ENCODE data around the gene FMN1. TPM values are rescaled to one million over a fixed set of nuclear protein-coding genes. Genes with fewer than 3 reads are reported as not detected.

FMN1 gene
- total and polyA plus RNA-seq, 10 of the 15 experiments (the other 5 are each of a cell fraction or from before 2014, with no cell fraction given), result 0.05 to 0.16 (median 0.08) TPM; not detected in 4

DNA sequence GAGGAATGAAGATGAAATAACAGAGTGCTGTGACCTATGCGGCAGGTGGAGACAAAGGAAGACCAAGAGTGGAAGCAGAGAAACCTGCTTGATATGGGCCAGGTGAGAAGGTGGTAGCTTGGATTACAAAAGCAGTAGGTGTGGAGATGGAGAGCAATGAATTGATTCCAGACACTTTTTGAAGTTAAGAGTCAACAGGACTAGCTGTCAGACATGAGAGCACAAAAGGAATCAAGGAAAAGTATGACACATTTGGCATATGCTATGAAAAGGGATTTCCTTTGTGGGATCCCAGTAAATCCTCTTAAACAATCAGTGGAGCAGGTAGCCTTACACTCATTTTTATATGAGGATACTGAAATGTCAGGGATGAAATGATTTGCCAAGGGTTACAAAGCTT is 316.2 kb downstream of the FMN1 start:
- BruUV-seq (replicated peaks), result no TSS peak
- 95% methylated on average over 1 of the region's 1 CpG for WGBS (ENCODE audit: insufficient coverage, insufficient replicate concordance, low lambda C conversion rate, missing lambda C conversion rate)

More for the DNA sequence above, 316.2 kb downstream of the FMN1 start:
- SMC1A ChIA-PET (ENCODE audit: uncharacterized antibody, unreplicated experiment), result interaction anchor here (1.4 to 2.0 kb wide), 3 partner anchors 9 to 58 kb away, joined by 5 to 7 read pairs (median 7); no protein-coding TSS in a partner anchor
- Histone ChIP-seq H3K4me2 (ENCODE audit: control insufficient read depth, insufficient read depth) (no peak overlapping the region), H3K9me3 (replicated peaks; ENCODE audit: control insufficient read depth, insufficient read depth, low read length) (no peaks in the 10 kb centered on the region), H3K4me3 (no peak overlapping the region), H2AFZ (ENCODE audit: control insufficient read depth, low read depth, low read length) (no peak overlapping the region), H3K79me2 (ENCODE audit: control insufficient read depth, insufficient read depth, low read length) (no peaks in the 10 kb centered on the region), H3K9ac (ENCODE audit: control insufficient read depth, insufficient read depth, low read length) (no peak overlapping the region), H3K4me1 (ENCODE audit: control insufficient read depth, insufficient read depth, low read length) (no peaks in the 10 kb centered on the region), H4K20me1 (ENCODE audit: control insufficient read depth, insufficient read depth) (no peaks in the 10 kb centered on the region), H3K27ac (ENCODE audit: control insufficient read depth, insufficient read depth) (no peak overlapping the region), H3K36me3 (ENCODE audit: control insufficient read depth in 2 of 2, insufficient read depth in 2 of 2, low read length in 1 of 2) (no peaks in the 10 kb centered on the region), H3K27me3 (replicated peaks in 1 of 2; ENCODE audit: control insufficient read depth in 2 of 2, insufficient read depth in 2 of 2, low read length in 1 of 2) (no peaks in the 10 kb centered on the region)
- POLR2A ChIA-PET, result no interaction called here
- ATAC-seq (no peak), DNase-seq (ENCODE audit: low read depth, low spot score) (no peak), FAIRE-seq (no peak)
- RAD21 ChIA-PET (ENCODE audit: unreplicated experiment), result interaction anchor here (1.2 kb wide), 1 partner anchor 58 kb away, joined by 3 read pairs; no protein-coding TSS in a partner anchor
- no peak for TF ChIP-seq USF1 (IDR thresholded peaks at IDR 0.05; ENCODE audit: borderline replicate concordance, extremely low read length, insufficient read depth, low read depth, low read length)
- no peak for TF ChIP-seq CBFB (IDR thresholded peaks at IDR 0.05; ENCODE audit: low read depth)
- TF ChIP-seq, protein P1, sequence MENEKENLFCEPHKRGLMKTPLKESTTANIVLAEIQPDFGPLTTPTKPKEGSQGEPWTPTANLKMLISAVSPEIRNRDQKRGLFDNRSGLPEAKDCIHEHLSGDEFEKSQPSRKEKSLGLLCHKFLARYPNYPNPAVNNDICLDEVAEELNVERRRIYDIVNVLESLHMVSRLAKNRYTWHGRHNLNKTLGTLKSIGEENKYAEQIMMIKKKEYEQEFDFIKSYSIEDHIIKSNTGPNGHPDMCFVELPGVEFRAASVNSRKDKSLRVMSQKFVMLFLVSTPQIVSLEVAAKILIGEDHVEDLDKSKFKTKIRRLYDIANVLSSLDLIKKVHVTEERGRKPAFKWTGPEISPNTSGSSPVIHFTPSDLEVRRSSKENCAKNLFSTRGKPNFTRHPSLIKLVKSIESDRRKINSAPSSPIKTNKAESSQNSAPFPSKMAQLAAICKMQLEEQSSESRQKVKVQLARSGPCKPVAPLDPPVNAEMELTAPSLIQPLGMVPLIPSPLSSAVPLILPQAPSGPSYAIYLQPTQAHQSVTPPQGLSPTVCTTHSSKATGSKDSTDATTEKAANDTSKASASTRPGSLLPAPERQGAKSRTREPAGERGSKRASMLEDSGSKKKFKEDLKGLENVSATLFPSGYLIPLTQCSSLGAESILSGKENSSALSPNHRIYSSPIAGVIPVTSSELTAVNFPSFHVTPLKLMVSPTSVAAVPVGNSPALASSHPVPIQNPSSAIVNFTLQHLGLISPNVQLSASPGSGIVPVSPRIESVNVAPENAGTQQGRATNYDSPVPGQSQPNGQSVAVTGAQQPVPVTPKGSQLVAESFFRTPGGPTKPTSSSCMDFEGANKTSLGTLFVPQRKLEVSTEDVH (IDR thresholded peaks at IDR 0.05; ENCODE audit: low read depth, partially characterized antibody), result no peak
- TF ChIP-seq FOXK2 (IDR thresholded peaks at IDR 0.05), result no peak
- no peak for TF ChIP-seq NBN (IDR thresholded peaks at IDR 0.05)
- no peak for TF ChIP-seq RFX5 (IDR thresholded peaks at IDR 0.05; ENCODE audit: low read depth, low read length)
- no peak for TF ChIP-seq BRCA1 (IDR thresholded peaks at IDR 0.05; ENCODE audit: low read depth, low read length)
- TF ChIP-seq GABPA (IDR thresholded peaks at IDR 0.05; ENCODE audit: low read depth), result no peak
- TF ChIP-seq MEF2A (IDR thresholded peaks at IDR 0.05; ENCODE audit: insufficient read depth, low read depth, low read length), result no peak
- TF ChIP-seq MTA3 (IDR thresholded peaks at IDR 0.05; ENCODE audit: borderline replicate concordance, low read length), result no peak
- no peak for TF ChIP-seq PBX3 (IDR thresholded peaks at IDR 0.05; ENCODE audit: insufficient replicate concordance, low read depth, low read length)
- no peak for TF ChIP-seq SMARCA5 (IDR thresholded peaks at IDR 0.05)
- TF ChIP-seq HCFC1 (IDR thresholded peaks at IDR 0.05; ENCODE audit: low read length), result no peak
- in situ Hi-C loops (cut with MboI) (no loop called here), intact Hi-C loops (cut with micrococcal nuclease; ENCODE audit: unreplicated experiment) (no loop called here)
- CTCF ChIA-PET, result interaction anchor here (1.0 to 1.6 kb wide), 2 partner anchors 10 to 34 kb away, joined by 5 to 7 read pairs; no protein-coding TSS in a partner anchor

All from GM12878 (cell line).